Parathyroid adenoma (tissue), 2 donors: ENCODE measurements around the gene TIMM50.
A peak's percentile ranks its signal among the peaks of the same experiment; 100 is the strongest.

Experiments used
- H2AFZ ChIP-seq: fragments of 300-600 bp; sonication (generic); one replicate; pipeline ENCODE4 v1.7.0; 2017; ENCODE audit warnings: antibody characterized with exemption, mild to moderate bottlenecking
- H3K27ac ChIP-seq: fragments of 300-600 bp; sonication (generic); one replicate; pipeline ENCODE4 v1.7.0; 2017
- H3K27me3 ChIP-seq: fragments of 300-600 bp; sonication (generic); one replicate; pipeline ENCODE4 v1.7.0; 2017; ENCODE audit warnings: low read length; ENCODE audit not compliant: control insufficient read depth, insufficient read depth
- H3K36me3 ChIP-seq: fragments of 300-600 bp; sonication (generic); one replicate; pipeline ENCODE4 v1.7.0; 2017; ENCODE audit warnings: low read length; ENCODE audit not compliant: control insufficient read depth, insufficient read depth
- H3K4me1 ChIP-seq: fragments of 300-600 bp; sonication (generic); one replicate; pipeline ENCODE4 v1.7.0; 2017; ENCODE audit warnings: control low read depth
- H3K4me2 ChIP-seq: fragments of 300-600 bp; sonication (generic); one replicate; pipeline ENCODE4 v1.7.0; 2017; ENCODE audit warnings: low read length
- H3K4me3 ChIP-seq: fragments of 300-600 bp; sonication (generic); one replicate; pipeline ENCODE4 v1.7.0; 2017; ENCODE audit warnings: low read depth, low read length
- H3K79me2 ChIP-seq: fragments of 300-600 bp; sonication (generic); one replicate; pipeline ENCODE4 v1.7.0; 2017; ENCODE audit warnings: control low read depth
- H3K9ac ChIP-seq: fragments of 300-600 bp; sonication (generic); one replicate; pipeline ENCODE4 v1.7.0; 2017; ENCODE audit warnings: mild to moderate bottlenecking
- H3K9me3 ChIP-seq: fragments of 300-600 bp; sonication (generic); one replicate; pipeline ENCODE4 v1.7.0; 2017; ENCODE audit warnings: low read length; ENCODE audit not compliant: control insufficient read depth
- CTCF ChIP-seq: fragments of 300-600 bp; sonication (generic); IDR thresholded peaks from one replicate; pipeline ENCODE4 v1.7.0; 2017; ENCODE audit warnings: antibody characterized with exemption, mild to moderate bottlenecking
- donor health status: primary hyperparathyroidism.

Gene TIMM50

DNA sequence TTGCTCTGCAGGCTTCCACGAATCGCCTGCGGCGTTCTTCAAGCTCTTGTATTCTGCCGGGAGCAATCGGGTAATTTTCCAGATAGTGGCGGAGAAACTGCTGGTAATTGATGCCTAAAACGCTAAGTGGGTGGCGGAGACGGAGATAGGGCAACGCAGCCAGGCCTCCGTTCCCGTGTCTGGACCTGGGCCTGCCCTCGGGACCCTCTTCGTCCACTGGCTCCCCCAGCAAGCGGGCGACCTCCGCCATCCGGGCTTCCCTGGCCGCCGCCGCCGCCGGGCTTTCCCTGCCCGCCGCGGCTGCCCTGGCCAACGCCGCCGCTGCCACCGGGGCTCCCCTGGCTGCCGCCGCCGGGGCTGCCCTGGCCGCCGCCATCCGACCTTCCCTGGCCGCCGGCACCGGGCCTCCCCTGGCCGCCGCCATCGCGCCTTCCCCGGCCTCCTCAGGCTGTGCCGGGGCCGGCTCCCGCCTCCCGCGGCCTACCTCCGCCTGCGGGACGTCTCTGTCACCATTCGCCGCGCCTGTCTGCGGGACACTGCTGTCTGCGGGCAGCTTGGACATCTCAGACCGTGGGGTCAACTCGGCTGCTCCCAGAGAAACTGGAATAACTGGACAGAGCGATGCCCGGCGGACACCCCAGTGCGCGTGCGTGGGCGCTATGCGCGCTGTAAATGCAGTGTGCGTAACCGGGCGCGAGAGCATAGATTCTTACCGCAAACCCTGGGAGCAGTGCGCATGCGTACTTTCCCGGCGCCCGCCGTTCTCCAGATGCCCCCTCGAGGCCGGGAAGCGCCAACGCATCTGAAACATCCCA, 59.1 kb downstream of the TIMM50 start, which contains the start of gene EID2:
Gene EID2 (minus strand): TSS at position 644 of the 815 bp plus-strand sequence. CDS start 82 bp downstream, at position 562.
- Histone ChIP-seq H3K4me3 (peak within 1 kb of the TSS; percentile 83), H3K27me3 (no peaks in the 10 kb centered on the region), H3K27ac (peak within 1 kb of the TSS; percentile 83), H3K4me2 (peak within 1 kb of the TSS; percentile 81), H3K4me1 (peaks cover 6% of the 10 kb centered on the region), H3K79me2 (peaks cover 5% of the 10 kb centered on the region), H3K9ac (no peak within 1 kb of the TSS), H3K9me3 (no peaks in the 10 kb centered on the region), H3K36me3 (no peaks in the 10 kb centered on the region), H2AFZ (peak within 1 kb of the TSS; percentile 78)
- TF ChIP-seq CTCF = peak; percentile 89

DNA sequence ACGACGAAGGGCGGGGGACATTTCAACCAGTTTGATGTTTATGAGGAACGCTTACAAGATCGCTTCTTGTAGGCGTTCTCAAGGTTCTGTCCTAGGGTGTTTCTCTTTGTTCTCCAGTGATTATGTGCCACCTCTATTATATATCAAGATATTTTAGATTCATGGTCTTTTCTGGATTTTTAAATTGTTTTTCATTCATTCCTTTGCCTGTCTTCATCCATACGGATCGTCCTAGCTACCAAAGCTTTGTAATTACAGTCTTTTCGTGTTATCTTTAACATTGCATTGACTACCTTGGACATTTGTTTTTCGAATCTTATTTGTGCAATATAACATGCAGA, 59.7 kb downstream of the TIMM50 start:
- no peak overlapping the region for H3K4me2 ChIP-seq
- no peak overlapping the region for H3K4me3 ChIP-seq
- no peaks in the 10 kb centered on the region for H3K36me3 ChIP-seq
- H2AFZ ChIP-seq = peak overlapping the region; percentile 78
- H3K27me3 ChIP-seq = no peaks in the 10 kb centered on the region
- no peaks in the 10 kb centered on the region for H3K9me3 ChIP-seq
- peaks cover 5% of the 10 kb centered on the region for H3K79me2 ChIP-seq
- TF ChIP-seq CTCF = no peak
- peaks cover 6% of the 10 kb centered on the region for H3K4me1 ChIP-seq
- H3K27ac ChIP-seq = no peak overlapping the region
- no peak overlapping the region for H3K9ac ChIP-seq
